Fibroblast of lung (primary cell): Measurements from ENCODE around the gene COL28A1. TPM values are rescaled to one million over a fixed set of nuclear protein-coding genes. Genes with fewer than 3 reads are reported as not detected.

Source experiments
- DNase-seq, 2 donors: peaks; one replicate each; pipeline versions ENCODE4 v3.0.0 to v3.0.0-alpha.2; 2010; ENCODE audit warnings: low read depth in 2 of 2
- H2AFZ ChIP-seq: 2 replicates; pipeline ENCODE4 v1.5.1; 2012; ENCODE audit warnings: low read length, control low read depth, inconsistent platforms
- H3K27ac ChIP-seq: 2 replicates; pipeline ENCODE4 v1.5.1; 2011; ENCODE audit warnings: low read length, control low read depth; ENCODE audit not compliant: insufficient read depth
- H3K27me3 ChIP-seq: 2 replicates; pipeline ENCODE4 v1.5.1; 2011; ENCODE audit warnings: mild to moderate bottlenecking, low read length; ENCODE audit not compliant: control insufficient read depth, insufficient read depth
- H3K36me3 ChIP-seq: 2 replicates; pipeline ENCODE4 v1.5.1; 2011; ENCODE audit warnings: low read length; ENCODE audit not compliant: control insufficient read depth, insufficient read depth
- H3K4me1 ChIP-seq: 2 replicates; pipeline ENCODE4 v1.5.1; 2011; ENCODE audit warnings: low read length; ENCODE audit not compliant: control insufficient read depth, insufficient read depth; ENCODE audit errors: extremely low read depth
- H3K4me2 ChIP-seq: 2 replicates; pipeline ENCODE4 v1.5.1; 2011; ENCODE audit warnings: low read length, control low read depth; ENCODE audit not compliant: insufficient read depth; ENCODE audit errors: extremely low read depth
- H3K4me3 ChIP-seq, 4 experiments: fragments of 200-600 bp in 1 of 4; sonication (generic) in 1 of 4; replicated peaks in 1 of 4; 2 replicates each; pipeline ENCODE4 v1.5.1; 2011 to 2016; ENCODE audit warnings: low read length in 4 of 4, low read depth in 3 of 4, mild to moderate bottlenecking in 3 of 4, control low read depth in 2 of 4, inconsistent platforms in 1 of 4, mixed read lengths in 1 of 4; ENCODE audit not compliant: insufficient read depth in 1 of 4; ENCODE audit errors: control extremely low read depth in 1 of 4
- H3K79me2 ChIP-seq: 2 replicates; pipeline ENCODE4 v1.5.1; 2012; ENCODE audit warnings: mild to moderate bottlenecking, low read length, inconsistent platforms; ENCODE audit not compliant: control insufficient read depth, insufficient read depth
- H3K9ac ChIP-seq: 2 replicates; pipeline ENCODE4 v1.5.1; 2011; ENCODE audit warnings: mild to moderate bottlenecking, low read length, control low read depth; ENCODE audit not compliant: insufficient read depth
- H3K9me3 ChIP-seq: 2 replicates; pipeline ENCODE4 v1.5.1; 2012; ENCODE audit warnings: low read depth, low read length; ENCODE audit not compliant: control insufficient read depth, insufficient read depth
- H4K20me1 ChIP-seq: 2 replicates; pipeline ENCODE4 v1.5.1; 2011; ENCODE audit warnings: low read length; ENCODE audit not compliant: control insufficient read depth, insufficient read depth; ENCODE audit errors: extremely low read depth
- CTCF ChIP-seq, 2 donors: IDR thresholded peaks in 1 of 2; conservative IDR thresholded peaks in 1 of 2; 1 replicate in 1 of 2; 2 replicates in 1 of 2; pipeline ENCODE4 v1.5.1; 2011 to 2012; ENCODE audit warnings: low read length in 2 of 2, control low read depth in 1 of 2, inconsistent platforms in 1 of 2, low read depth in 1 of 2, mild to moderate bottlenecking in 1 of 2
- EZH2 ChIP-seq: IDR thresholded peaks from 2 replicates; pipeline ENCODE4 v1.5.1; 2012; ENCODE audit warnings: low read length, control low read depth, mild to moderate bottlenecking; ENCODE audit errors: missing control alignments
- polyA minus RNA-seq: library from RNA; depleted of rRNA, polyadenylated mRNA; stranded (reverse); fragments of >200 nt; gene quantifications from 2 replicates; pipeline ENCODE4 v1.2.3, GENCODE V29; 2011; ENCODE audit warnings: low replicate concordance
- polyA plus RNA-seq, 2 donors: library from polyadenylated mRNA; depleted of rRNA in 1 of 2; stranded (reverse) in 1 of 2; unstranded in 1 of 2; fragments of >200 nt; gene quantifications; 2 replicates each; pipeline ENCODE4 v1.2.1, GENCODE V29; 2011 to 2012; ENCODE audit warnings: missing spikeins in 1 of 2
- total RNA-seq: library from RNA; depleted of rRNA; stranded (reverse); fragments of >200 nt; gene quantifications from 2 replicates; pipeline ENCODE4 v1.2.1, GENCODE V29; 2014

COL28A1 gene
- total RNA-seq (under 0.01 and 0.17 TPM in 2 replicates), polyA plus RNA-seq (0.01 TPM in 1 of 2 replicates, not detected in the other), polyA minus RNA-seq (not detected in 2 replicates)
- 0.07 TPM in 1 of 2 replicates, not detected in the other for polyA plus RNA-seq (2012)

- Histone ChIP-seq H3K36me3 (no peaks in the 10 kb centered on the region), H3K4me2 (no peak within 1 kb of the TSS), H3K79me2 (no peaks in the 10 kb centered on the region), H3K4me3 (no peak within 1 kb of the TSS), H4K20me1 (no peaks in the 10 kb centered on the region), H2AFZ (no peak within 1 kb of the TSS), H3K4me1 (no peaks in the 10 kb centered on the region), H3K9ac (no peak within 1 kb of the TSS), H3K9me3 (no peaks in the 10 kb centered on the region), H3K27ac (no peak within 1 kb of the TSS), H3K27me3 (no peaks in the 10 kb centered on the region)
- no peak for TF ChIP-seq EZH2
- no peak for TF ChIP-seq CTCF (conservative IDR thresholded peaks at IDR 0.05 in 1 of 2, IDR thresholded peaks at IDR 0.05 in 1 of 2; ENCODE audit: low read depth in 1 of 2, low read length in 2 of 2)
- DNase-seq, result no peak
These were observed at the start of gene COL28A1 for GRCh38 chr7:7535691-7536090. Gene COL28A1 (minus strand): TSS chr7:7535873. CDS start chr7:7532875, 2,998 bp downstream.

- H3K36me3 ChIP-seq, result no peaks in the 10 kb centered on the region
- H4K20me1 ChIP-seq, result no peaks in the 10 kb centered on the region
- H3K9me3 ChIP-seq, result no peaks in the 10 kb centered on the region
- no peaks in the 10 kb centered on the region for H3K4me1 ChIP-seq
- H3K27me3 ChIP-seq, result no peaks in the 10 kb centered on the region
- H3K27ac ChIP-seq, result no peak overlapping the region
- DNase-seq, result no peak
- H3K4me3 ChIP-seq, result no peak overlapping the region
- H3K4me2 ChIP-seq, result no peak overlapping the region
- H3K79me2 ChIP-seq, result no peaks in the 10 kb centered on the region
- no peak for TF ChIP-seq EZH2
- no peak for TF ChIP-seq CTCF (conservative IDR thresholded peaks at IDR 0.05 in 1 of 2, IDR thresholded peaks at IDR 0.05 in 1 of 2; ENCODE audit: low read depth in 1 of 2, low read length in 2 of 2)
- no peak overlapping the region for H2AFZ ChIP-seq
- H3K9ac ChIP-seq, result no peak overlapping the region
These were observed 49.0 kb upstream of the COL28A1 start for GRCh38 chr7:7584653-7585052.

DNA sequence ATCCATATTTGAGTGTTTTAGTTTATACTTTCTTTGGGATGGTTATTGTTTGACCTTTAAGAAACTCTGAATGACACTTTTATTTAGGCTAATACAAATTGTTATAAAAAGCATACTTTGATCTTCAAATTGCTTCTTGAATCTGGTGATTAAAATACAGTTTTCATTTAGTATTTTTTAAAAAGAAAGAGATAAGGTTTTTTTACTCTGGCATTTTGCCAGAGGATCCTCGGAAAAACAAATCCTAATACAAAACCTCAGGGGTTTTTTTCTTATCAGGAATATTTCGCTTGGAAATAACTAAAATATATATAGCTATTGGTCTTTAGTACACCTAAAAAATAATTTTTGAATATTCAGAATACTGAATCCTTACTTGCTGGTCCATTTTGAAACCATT is 48.1 kb upstream of the COL28A1 start:
- no peak overlapping the region for H3K4me2 ChIP-seq
- no peaks in the 10 kb centered on the region for H3K4me1 ChIP-seq
- TF ChIP-seq EZH2 (no peak), CTCF (conservative IDR thresholded peaks at IDR 0.05 in 1 of 2, IDR thresholded peaks at IDR 0.05 in 1 of 2; ENCODE audit: low read depth in 1 of 2, low read length in 2 of 2) (no peak)
- no peak overlapping the region for H2AFZ ChIP-seq
- H3K36me3 ChIP-seq, result no peaks in the 10 kb centered on the region
- H4K20me1 ChIP-seq, result no peaks in the 10 kb centered on the region
- no peak overlapping the region for H3K9ac ChIP-seq
- no peak overlapping the region for H3K27ac ChIP-seq
- no peaks in the 10 kb centered on the region for H3K79me2 ChIP-seq
- H3K4me3 ChIP-seq, result no peak overlapping the region
- DNase-seq, result no peak
- H3K9me3 ChIP-seq, result no peaks in the 10 kb centered on the region
- H3K27me3 ChIP-seq, result no peaks in the 10 kb centered on the region
